Fibroblast of lung (primary cell): ENCODE data around the gene TMEM212.

ENCODE experiments used
- EZH2 ChIP-seq: IDR thresholded peaks from 2 replicates; pipeline ENCODE4 v1.5.1; 2012; ENCODE audit warnings: low read length, control low read depth, mild to moderate bottlenecking; ENCODE audit errors: missing control alignments
- TF ChIP-seq, protein P1 (sequence below), 2 donors: IDR thresholded peaks in 1 of 2; conservative IDR thresholded peaks in 1 of 2; 1 replicate in 1 of 2; 2 replicates in 1 of 2; pipeline ENCODE4 v1.5.1; 2011 to 2012; ENCODE audit warnings: low read length in 2 of 2, control low read depth in 1 of 2, inconsistent platforms in 1 of 2, low read depth in 1 of 2, mild to moderate bottlenecking in 1 of 2

DNA sequence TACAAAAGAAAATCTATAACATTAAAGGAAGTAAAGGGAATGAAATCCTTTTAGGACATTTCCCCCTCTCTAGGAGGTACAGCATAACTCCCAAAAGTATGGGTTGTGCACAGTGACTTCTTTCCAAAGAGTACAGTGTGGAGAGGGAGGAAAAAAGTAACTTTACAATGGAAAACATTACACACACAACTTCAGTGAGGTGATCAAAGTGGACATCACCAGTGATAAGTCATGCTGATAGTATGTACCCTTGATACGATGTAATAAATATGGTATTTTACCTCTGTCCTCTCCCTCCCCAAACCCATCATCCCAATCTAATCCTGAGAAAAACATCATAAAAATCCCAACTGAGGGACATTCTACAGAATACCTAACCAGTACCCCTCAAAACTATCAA lies 43.6 kb upstream of the TMEM212 start:
- TF ChIP-seq, protein P1, sequence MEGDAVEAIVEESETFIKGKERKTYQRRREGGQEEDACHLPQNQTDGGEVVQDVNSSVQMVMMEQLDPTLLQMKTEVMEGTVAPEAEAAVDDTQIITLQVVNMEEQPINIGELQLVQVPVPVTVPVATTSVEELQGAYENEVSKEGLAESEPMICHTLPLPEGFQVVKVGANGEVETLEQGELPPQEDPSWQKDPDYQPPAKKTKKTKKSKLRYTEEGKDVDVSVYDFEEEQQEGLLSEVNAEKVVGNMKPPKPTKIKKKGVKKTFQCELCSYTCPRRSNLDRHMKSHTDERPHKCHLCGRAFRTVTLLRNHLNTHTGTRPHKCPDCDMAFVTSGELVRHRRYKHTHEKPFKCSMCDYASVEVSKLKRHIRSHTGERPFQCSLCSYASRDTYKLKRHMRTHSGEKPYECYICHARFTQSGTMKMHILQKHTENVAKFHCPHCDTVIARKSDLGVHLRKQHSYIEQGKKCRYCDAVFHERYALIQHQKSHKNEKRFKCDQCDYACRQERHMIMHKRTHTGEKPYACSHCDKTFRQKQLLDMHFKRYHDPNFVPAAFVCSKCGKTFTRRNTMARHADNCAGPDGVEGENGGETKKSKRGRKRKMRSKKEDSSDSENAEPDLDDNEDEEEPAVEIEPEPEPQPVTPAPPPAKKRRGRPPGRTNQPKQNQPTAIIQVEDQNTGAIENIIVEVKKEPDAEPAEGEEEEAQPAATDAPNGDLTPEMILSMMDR (conservative IDR thresholded peaks at IDR 0.05 in 1 of 2, IDR thresholded peaks at IDR 0.05 in 1 of 2; ENCODE audit: low read depth in 1 of 2, low read length in 2 of 2) = no peak
- no peak for TF ChIP-seq EZH2
